HCT116 (cell line): ENCODE measurements around the gene HLA-DPA1. TPM values are rescaled to one million over a fixed set of nuclear protein-coding genes. Genes with fewer than 3 reads are reported as not detected.

Source experiments
- ATAC-seq: fragments of 200-7000 bp; cut with Tn5 transposase; 2 replicates; pipeline ENCODE4 v1.9.1; 2020; ENCODE audit warnings: mild to moderate bottlenecking, moderate library complexity
- BruUV-seq: library from RNA; stranded (reverse); fragments of 400-500 nt; replicated peaks from 2 replicates; lab custom pipeline; 2021; lab: Mats Ljungman, UMichigan
- CTCF ChIA-PET: fragments of 300-600 bp; sonication (Branson Sonifier 250); formaldehyde crosslinking; loops from one replicate; lab custom pipeline; 2021; ENCODE audit warnings: antibody characterized with exemption; lab: Charles Lee
- POLR2A ChIA-PET: fragments of 300-600, 350-600 bp; sonication (Branson Sonifier 250); formaldehyde crosslinking; loops from one replicate; lab custom pipeline; 2021; ENCODE audit warnings: antibody characterized with exemption; lab: Charles Lee
- RAD21 ChIA-PET, 2 experiments: fragments of 300-600 bp; sonication (Branson Sonifier 250); formaldehyde crosslinking; loops; one replicate each; lab custom pipeline; 2023; ENCODE audit warnings: low total read pairs in 2 of 2; ENCODE audit not compliant: uncharacterized antibody in 2 of 2, unreplicated experiment in 2 of 2, low non-redundant PET in 1 of 2; lab: Charles Lee
- DNase-seq: peaks from one replicate; pipeline ENCODE4 v3.0.0-alpha.2; 2010; ENCODE audit warnings: low read depth, low spot score
- H2AFZ ChIP-seq: fragments of 200-600 bp; shearing (Covaris generic), sonication (generic); 2 replicates; pipeline ENCODE4 v1.6.1; 2017; ENCODE audit warnings: low read depth, mixed run types, mixed read lengths, antibody characterized with exemption, low read length; ENCODE audit not compliant: poor library complexity, severe bottlenecking
- H3K27ac ChIP-seq: 2 replicates; pipeline ENCODE4 v1.5.1; 2012; ENCODE audit warnings: low read depth, low read length
- H3K27me3 ChIP-seq: fragments of 200-600 bp; sonication (generic); 2 replicates; pipeline ENCODE4 v1.6.1; 2016; ENCODE audit warnings: mixed run types, low read length, mixed read lengths; ENCODE audit not compliant: insufficient read depth
- H3K36me3 ChIP-seq, 2 experiments: fragments of 200-500 bp in 1 of 2; fragments of 200-600 bp in 1 of 2; sonication (Bioruptor generic) in 1 of 2; sonication (generic) in 1 of 2; 2 replicates each; pipeline versions ENCODE4 v1.5.1 to v1.6.1; 2014 to 2016; ENCODE audit warnings: low read length in 2 of 2, inconsistent platforms in 1 of 2, mixed read lengths in 1 of 2, mixed run types in 1 of 2; ENCODE audit not compliant: insufficient read depth in 2 of 2, control insufficient read depth in 1 of 2
- H3K4me1 ChIP-seq, 2 experiments: fragments of 200-600 bp in 1 of 2; sonication (generic) in 1 of 2; 2 replicates each; pipeline versions ENCODE4 v1.5.1 to v1.6.1; 2012 to 2017; ENCODE audit warnings: low read length in 2 of 2, inconsistent platforms in 1 of 2, mild to moderate bottlenecking in 1 of 2, mixed read lengths in 1 of 2, mixed run types in 1 of 2, moderate library complexity in 1 of 2; ENCODE audit not compliant: insufficient read depth in 2 of 2, control insufficient read depth in 1 of 2
- H3K4me2 ChIP-seq: fragments of 200-600 bp; sonication (generic); 2 replicates; pipeline ENCODE4 v1.6.1; 2017; ENCODE audit warnings: mixed run types, low read length, mixed read lengths
- H3K4me3 ChIP-seq, 2 experiments: fragments of 200-600 bp in 1 of 2; sonication (generic) in 1 of 2; replicated peaks in 1 of 2; 2 replicates each; pipeline ENCODE4 v1.5.1; 2011 to 2016; ENCODE audit warnings: low read length in 2 of 2, control low read depth in 1 of 2, low read depth in 1 of 2, mild to moderate bottlenecking in 1 of 2, mixed read lengths in 1 of 2, mixed run types in 1 of 2
- H3K79me2 ChIP-seq: fragments of 200-600 bp; sonication (generic); 2 replicates; pipeline ENCODE4 v1.6.1; 2017; ENCODE audit warnings: mild to moderate bottlenecking, mixed run types, low read length, moderate library complexity, mixed read lengths; ENCODE audit not compliant: insufficient read depth
- H3K9ac ChIP-seq: fragments of 200-600 bp; sonication (generic); 2 replicates; pipeline ENCODE4 v1.6.1; 2016; ENCODE audit warnings: low read length, mixed read lengths
- H3K9me2 ChIP-seq: fragments of 200-600 bp; sonication (generic), shearing (Covaris generic); 2 replicates; pipeline ENCODE4 v1.6.1; 2017; ENCODE audit warnings: mixed run types, mild to moderate bottlenecking, moderate library complexity; ENCODE audit not compliant: insufficient read depth
- H3K9me3 ChIP-seq, 2 experiments: fragments of 200-500 bp in 1 of 2; fragments of 200-600 bp in 1 of 2; sonication (Bioruptor generic) in 1 of 2; sonication (generic) in 1 of 2; 2 replicates each; pipeline ENCODE4 v1.6.1; 2014 to 2017; ENCODE audit warnings: low read length in 2 of 2, mixed read lengths in 2 of 2, inconsistent platforms in 1 of 2, low read depth in 1 of 2, mild to moderate bottlenecking in 1 of 2, mixed run types in 1 of 2, moderate library complexity in 1 of 2; ENCODE audit not compliant: control insufficient read depth in 1 of 2, insufficient read depth in 1 of 2
- H4K20me1 ChIP-seq: fragments of 200-600 bp; sonication (generic), shearing (Covaris generic); 2 replicates; pipeline ENCODE4 v1.6.1; 2017; ENCODE audit warnings: mixed run types, mild to moderate bottlenecking, moderate library complexity; ENCODE audit not compliant: insufficient read depth
- ATF3 ChIP-seq: IDR thresholded peaks from 2 replicates; pipeline ENCODE4 v1.6.1; 2012
- CBX3 ChIP-seq: IDR thresholded peaks from 2 replicates; pipeline ENCODE4 v1.6.1; 2012; ENCODE audit warnings: low read depth
- CEBPB ChIP-seq: IDR thresholded peaks from 2 replicates; pipeline ENCODE4 v1.6.1; 2012; ENCODE audit warnings: low read depth
- CTCF ChIP-seq, 3 experiments: fragments of 200-600 bp in 1 of 3; sonication (generic) in 1 of 3; IDR thresholded peaks in 2 of 3; conservative IDR thresholded peaks in 1 of 3; 2 replicates each; pipeline ENCODE4 v1.5.1; 2012 to 2017; ENCODE audit warnings: low read depth in 2 of 3, low read length in 2 of 3, antibody characterized with exemption in 1 of 3, borderline replicate concordance in 1 of 3, control low read depth in 1 of 3, mild to moderate bottlenecking in 1 of 3, mixed read lengths in 1 of 3, mixed run types in 1 of 3, moderate library complexity in 1 of 3; ENCODE audit not compliant: insufficient read depth in 1 of 3
- ELF1 ChIP-seq: IDR thresholded peaks from 2 replicates; pipeline ENCODE4 v1.6.1; 2012; ENCODE audit warnings: low read depth, borderline replicate concordance
- EZH2phosphoT487 ChIP-seq: fragments of 200-600 bp; IDR thresholded peaks from 2 replicates; pipeline ENCODE4 v1.6.1; 2018; ENCODE audit warnings: antibody characterized with exemption, borderline replicate concordance
- JUND ChIP-seq: IDR thresholded peaks from 2 replicates; pipeline ENCODE4 v1.6.1; 2012
- MAX ChIP-seq: IDR thresholded peaks from 2 replicates; pipeline ENCODE4 v1.6.1; 2012
- POLR2A ChIP-seq: IDR thresholded peaks from 2 replicates; pipeline ENCODE4 v1.7.0; 2011; ENCODE audit warnings: borderline replicate concordance; ENCODE audit not compliant: insufficient read depth, insufficient read length; ENCODE audit errors: extremely low read depth
- REST ChIP-seq: IDR thresholded peaks from 2 replicates; pipeline ENCODE4 v1.6.1; 2012; ENCODE audit warnings: low read depth
- SIN3A ChIP-seq: IDR thresholded peaks from 2 replicates; pipeline ENCODE4 v1.6.1; 2012; ENCODE audit warnings: low read depth
- SP1 ChIP-seq: IDR thresholded peaks from 2 replicates; pipeline ENCODE4 v1.6.1; 2012; ENCODE audit warnings: low read depth
- SRF ChIP-seq: IDR thresholded peaks from 2 replicates; pipeline ENCODE4 v1.6.1; 2012; ENCODE audit warnings: low read depth
- TCF7L2 ChIP-seq: IDR thresholded peaks from 2 replicates; pipeline ENCODE4 v1.7.0; 2011; ENCODE audit warnings: borderline replicate concordance, inconsistent platforms; ENCODE audit not compliant: insufficient read depth, insufficient read length; ENCODE audit errors: extremely low read depth
- YY1 ChIP-seq: IDR thresholded peaks from 2 replicates; pipeline ENCODE4 v1.6.1; 2011; ENCODE audit warnings: low read length, low read depth, moderate library complexity, mild to moderate bottlenecking; ENCODE audit not compliant: insufficient replicate concordance; ENCODE audit errors: extremely low read depth
- ZFX ChIP-seq: fragments of 450-650 bp; IDR thresholded peaks from 2 replicates; pipeline ENCODE4 v1.6.1; 2017
- ZNF274 ChIP-seq: fragments of 200-500 bp; sonication (Bioruptor generic); IDR thresholded peaks from 2 replicates; pipeline ENCODE4 v1.6.1; 2014; ENCODE audit warnings: mild to moderate bottlenecking, low read depth, low read length, inconsistent platforms
- intact Hi-C: fragments of 100-400 bp; cut with micrococcal nuclease; formaldehyde crosslinking; loops from 2 replicates; pipeline ENCODE4 v1.10.0; 2022
- total RNA-seq: library from RNA; stranded (reverse); gene quantifications from one replicate; pipeline ENCODE4 v1.2.1, GENCODE V29; 2021; ENCODE audit not compliant: unreplicated experiment

The HLA-DPA1 gene
- total RNA-seq, 1 experiment from 2014 or later: 0.89 TPM

GRCh38 chr6:33071569-33071968 is 1.9 kb downstream of the HLA-DPA1 start:
- Histone ChIP-seq H3K4me3 (no peak overlapping the region), H4K20me1 (no peaks in the 10 kb centered on the region), H3K9ac (no peak overlapping the region), H3K79me2 (no peaks in the 10 kb centered on the region), H3K4me2 (no peak overlapping the region), H3K9me3 (no peaks in the 10 kb centered on the region), H3K4me1 (peaks cover 0 to 6% of the 10 kb centered on the region in 2 experiments; a peak in 1 of 4 replicates), H3K36me3 (no peaks in the 10 kb centered on the region), H3K27ac (no peak overlapping the region)
- no TSS peak for BruUV-seq
- CTCF ChIA-PET: no interaction called here
- DNase-seq: no peak
- RAD21 ChIA-PET: no interaction called here
- TF ChIP-seq SRF (no peak), JUND (no peak), YY1 (no peak), POLR2A (no peak), ZNF274 (no peak), SIN3A (no peak), EZH2phosphoT487 (no peak), REST (no peak), SP1 (no peak), CTCF (IDR thresholded peaks at IDR 0.05 in 2 of 3, conservative IDR thresholded peaks at IDR 0.05 in 1 of 3; ENCODE audit: borderline replicate concordance in 1 of 3, insufficient read depth in 1 of 3, low read depth in 2 of 3, low read length in 2 of 3) (no peak), CBX3 (no peak), ZFX (no peak), CEBPB (no peak), ELF1 (no peak), ATF3 (no peak), TCF7L2 (no peak), MAX (no peak)
- TF ChIP-seq, all 23 proteins: peak for 0
- H2AFZ ChIP-seq: no peak overlapping the region
- no peaks in the 10 kb centered on the region for H3K27me3 ChIP-seq
- ATAC-seq: no peak
- intact Hi-C loops: no loop called here
- POLR2A ChIA-PET: no interaction called here
- no peaks in the 10 kb centered on the region for H3K9me2 ChIP-seq
